ENCODE data around the gene ATP8A2. TPM values are rescaled to one million over a fixed set of nuclear protein-coding genes. Genes with fewer than 3 reads are reported as not detected.

Gene ATP8A2
- total and polyA plus RNA-seq, 2 of the 8 experiments (the other 6 are each of a cell fraction or from before 2014, with no cell fraction given): 2.4 to 8.3 TPM

GRCh38 chr13:25783076-25783475 lies 411.3 kb downstream of the ATP8A2 start:
- H3K56ac ChIP-seq (replicated peaks; ENCODE audit: insufficient read length, low read depth, low read length): no peak overlapping the region
- H3K36me3 ChIP-seq (ENCODE audit: control insufficient read depth in 2 of 4, insufficient read depth in 4 of 4, low read length in 3 of 4): no peaks in the 10 kb centered on the region
- H3K27ac ChIP-seq (ENCODE audit: low read depth, low read length): no peak overlapping the region
- H2BK120ac ChIP-seq (replicated peaks; ENCODE audit: low read depth, low read length): no peak overlapping the region
- H3K4me2 ChIP-seq (ENCODE audit: insufficient read depth in 1 of 2, low read depth in 2 of 2, low read length in 2 of 2): no peak overlapping the region
- H4K8ac ChIP-seq (ENCODE audit: extremely low read depth, insufficient read depth, low read length): no peak overlapping the region
- no peak overlapping the region for H3K4ac ChIP-seq (replicated peaks; ENCODE audit: insufficient read length, low read depth, low read length)
- H3K9ac ChIP-seq (replicated peaks in 1 of 4; ENCODE audit: extremely low read depth in 1 of 4, low read depth in 3 of 4, low read length in 3 of 4): no peak overlapping the region
- H3K23ac ChIP-seq (ENCODE audit: insufficient read length): no peak overlapping the region
- DNase-seq (ENCODE audit: low read depth in 1 of 2, low spot score in 2 of 2): no peak
- TF ChIP-seq SIRT6 (IDR thresholded peaks at IDR 0.05; ENCODE audit: low read length): no peak
- no peak for TF ChIP-seq FOSL1 (IDR thresholded peaks at IDR 0.05; ENCODE audit: insufficient read depth, low read depth, low read length)
- no peak for TF ChIP-seq RFX5 (IDR thresholded peaks at IDR 0.05; ENCODE audit: borderline replicate concordance, low read depth, low read length)
- H4K5ac ChIP-seq (ENCODE audit: insufficient read length, low read depth, low read length): no peak overlapping the region
- ChIA-PET POLR2A (ENCODE audit: partially characterized antibody) (no interaction called here), CTCF (ENCODE audit: partially characterized antibody) (interaction anchor here (0.9 kb wide), 1 partner anchor 15 kb away, joined by 3 read pairs; no protein-coding TSS in a partner anchor)
- no peaks in the 10 kb centered on the region for H3K4me1 ChIP-seq (replicated peaks in 1 of 4; ENCODE audit: control insufficient read depth in 3 of 4, insufficient read depth in 4 of 4, low read length in 3 of 4)
- H3K79me2 ChIP-seq (ENCODE audit: control insufficient read depth in 1 of 2, insufficient read depth in 2 of 2, low read length in 2 of 2): no peaks in the 10 kb centered on the region
- no peaks in the 10 kb centered on the region for H3K23me2 ChIP-seq (ENCODE audit: low read depth, low read length)
- FAIRE-seq: no peak
- no peak overlapping the region for H3K14ac ChIP-seq (ENCODE audit: insufficient read length)
- no peak overlapping the region for H2BK20ac ChIP-seq (ENCODE audit: low read length)
- WGBS, 2 experiments (ENCODE audit: extremely low coverage in 1 of 2, insufficient coverage in 1 of 2, insufficient read length in 1 of 2, insufficient replicate concordance in 2 of 2, low coverage in 1 of 2, low lambda C conversion rate in 2 of 2, missing lambda C conversion rate in 1 of 2): 96% methylated on average over 2 of the region's 2 CpGs; no CpG with 5 or more reads in 1 of the 2 experiments
- no peak overlapping the region for H2BK15ac ChIP-seq (ENCODE audit: low read length)
- no peak overlapping the region for H3K4me3 ChIP-seq (ENCODE audit: extremely low read depth in 1 of 4, insufficient read depth in 2 of 4, low read depth in 3 of 4, low read length in 4 of 4)
- H3K9me3 ChIP-seq (ENCODE audit: insufficient read depth in 2 of 2, low read depth in 1 of 2, low read length in 1 of 2): no peaks in the 10 kb centered on the region
- H3K18ac ChIP-seq (ENCODE audit: extremely low read depth, low read length): no peak overlapping the region
- no peak overlapping the region for H2AK5ac ChIP-seq (ENCODE audit: low read depth, low read length)
- no peaks in the 10 kb centered on the region for H3K79me1 ChIP-seq (ENCODE audit: low read depth, low read length)
- H4K20me1 ChIP-seq (replicated peaks in 1 of 2; ENCODE audit: control insufficient read depth in 1 of 2, insufficient read depth in 2 of 2, low read length in 2 of 2): no peaks in the 10 kb centered on the region
- no peaks in the 10 kb centered on the region for H3K27me3 ChIP-seq (replicated peaks in 1 of 4; ENCODE audit: control insufficient read depth in 3 of 4, extremely low read depth in 1 of 4, insufficient read depth in 3 of 4, low read length in 3 of 4)
- no peak overlapping the region for H2AFZ ChIP-seq (ENCODE audit: low read length)
- no peak overlapping the region for H2BK12ac ChIP-seq (ENCODE audit: low read depth, low read length)
- no peak overlapping the region for H4K91ac ChIP-seq (replicated peaks; ENCODE audit: insufficient read length, low read length)
- no peak overlapping the region for H2BK5ac ChIP-seq (ENCODE audit: low read depth, low read length)

Measured in H1 (cell line).